IMR-90 (cell line): ENCODE measurements around the gene ACTN2. TPM values are rescaled to one million over a fixed set of nuclear protein-coding genes. Genes with fewer than 3 reads are reported as not detected.

Experiments used
- ATAC-seq: fragments of 200-7000 bp; cut with Tn5 transposase; 2 replicates; pipeline ENCODE4 v1.9.1; 2020; ENCODE audit warnings: low read depth, mild to moderate bottlenecking, moderate library complexity
- BruUV-seq: library from RNA; stranded (reverse); fragments of 400-500 nt; replicated peaks from 2 replicates; lab custom pipeline; 2021; lab: Mats Ljungman, UMichigan
- CTCF ChIA-PET: fragments of 300-600 bp; formaldehyde crosslinking; extraction: SDS; loops from one replicate; lab custom pipeline; 2021; ENCODE audit warnings: antibody characterized with exemption; lab: Yijun Ruan, JAX
- POLR2A ChIA-PET: fragments of 300-600 bp; sonication (Branson Sonifier 250); formaldehyde crosslinking; loops from one replicate; lab custom pipeline; 2022; ENCODE audit warnings: antibody characterized with exemption; ENCODE audit not compliant: unreplicated experiment; lab: Charles Lee
- DNase-seq: peaks from one replicate; pipeline ENCODE4 v3.0.0; 2013
- H2AFZ ChIP-seq: replicated peaks from 2 replicates; pipeline ENCODE3; 2013; ENCODE audit warnings: low read length, mild to moderate bottlenecking; ENCODE audit not compliant: poor library complexity
- H2AK5ac ChIP-seq: 2 replicates; pipeline ENCODE4 v1.6.1; 2013; ENCODE audit warnings: low read depth, low read length, inconsistent platforms
- H2AK9ac ChIP-seq: replicated peaks from 2 replicates; pipeline ENCODE3; 2013; ENCODE audit warnings: mild to moderate bottlenecking, low read depth, low read length, moderate library complexity; ENCODE audit not compliant: poor library complexity
- H2BK120ac ChIP-seq: 2 replicates; pipeline ENCODE4 v1.6.1; 2013; ENCODE audit warnings: low read depth, low read length, inconsistent platforms
- H2BK15ac ChIP-seq: 3 replicates; pipeline ENCODE4 v1.6.1; 2013; ENCODE audit warnings: low read depth, low read length, inconsistent platforms
- H2BK20ac ChIP-seq: 2 replicates; pipeline ENCODE4 v1.6.1; 2013; ENCODE audit warnings: low read depth, mild to moderate bottlenecking, inconsistent platforms, low read length, moderate library complexity
- H2BK5ac ChIP-seq: 2 replicates; pipeline ENCODE4 v1.6.1; 2013; ENCODE audit warnings: mild to moderate bottlenecking, low read depth, low read length, inconsistent platforms; ENCODE audit not compliant: poor library complexity, severe bottlenecking
- H3K14ac ChIP-seq: replicated peaks from 2 replicates; pipeline ENCODE4 v1.6.1; 2013; ENCODE audit warnings: low read depth, low read length, inconsistent platforms
- H3K18ac ChIP-seq: 2 replicates; pipeline ENCODE4 v1.6.1; 2013; ENCODE audit warnings: low read depth, low read length, control low read depth
- H3K23ac ChIP-seq: 2 replicates; pipeline ENCODE4 v1.6.1; 2013; ENCODE audit warnings: low read depth, low read length, inconsistent platforms
- H3K27ac ChIP-seq: 2 replicates; pipeline ENCODE4 v1.5.1; 2013; ENCODE audit warnings: mild to moderate bottlenecking, control low read depth, low read length; ENCODE audit not compliant: insufficient read depth
- H3K27me3 ChIP-seq: 2 replicates; pipeline ENCODE4 v1.6.1; 2013; ENCODE audit warnings: low read length; ENCODE audit not compliant: control insufficient read depth, insufficient read depth
- H3K36me3 ChIP-seq: 2 replicates; pipeline ENCODE4 v1.6.1; 2013; ENCODE audit warnings: low read length, mixed read lengths; ENCODE audit not compliant: control insufficient read depth, insufficient read depth
- H3K4ac ChIP-seq: 2 replicates; pipeline ENCODE4 v1.6.1; 2013; ENCODE audit warnings: low read depth, low read length, inconsistent platforms
- H3K4me1 ChIP-seq: 2 replicates; pipeline ENCODE4 v1.6.1; 2013; ENCODE audit warnings: low read length, mixed read lengths; ENCODE audit not compliant: control insufficient read depth, insufficient read depth
- H3K4me2 ChIP-seq: 2 replicates; pipeline ENCODE4 v1.6.1; 2013; ENCODE audit warnings: low read depth, mild to moderate bottlenecking, control low read depth, low read length, moderate library complexity
- H3K4me3 ChIP-seq: 2 replicates; pipeline ENCODE4 v1.5.1; 2013; ENCODE audit warnings: low read depth, mild to moderate bottlenecking, control low read depth, low read length, moderate library complexity; ENCODE audit not compliant: insufficient read depth
- H3K56ac ChIP-seq: 2 replicates; pipeline ENCODE4 v1.6.1; 2013; ENCODE audit warnings: low read length, inconsistent platforms; ENCODE audit not compliant: insufficient read depth; ENCODE audit errors: extremely low read depth
- H3K79me1 ChIP-seq, 2 experiments: 2 replicates each; pipeline ENCODE4 v1.6.1; 2013; ENCODE audit warnings: low read length in 2 of 2, inconsistent platforms in 1 of 2, low read depth in 1 of 2
- H3K9ac ChIP-seq: 2 replicates; pipeline ENCODE4 v1.6.1; 2013; ENCODE audit warnings: low read depth, low read length, control low read depth
- H3K9me1 ChIP-seq: 2 replicates; pipeline ENCODE4 v1.6.1; 2013; ENCODE audit warnings: low read length, inconsistent platforms; ENCODE audit not compliant: insufficient read depth
- H3K9me3 ChIP-seq: 2 replicates; pipeline ENCODE4 v1.6.1; 2013; ENCODE audit warnings: low read length; ENCODE audit not compliant: control insufficient read depth, insufficient read depth
- H4K20me1 ChIP-seq: 2 replicates; pipeline ENCODE4 v1.6.1; 2013; ENCODE audit warnings: low read length, inconsistent platforms; ENCODE audit not compliant: insufficient read depth
- H4K5ac ChIP-seq: 2 replicates; pipeline ENCODE4 v1.6.1; 2013; ENCODE audit warnings: mild to moderate bottlenecking, low read depth, low read length, control low read depth
- H4K8ac ChIP-seq, 2 experiments: 2 replicates each; pipeline ENCODE4 v1.6.1; 2013; ENCODE audit warnings: low read depth in 2 of 2, low read length in 2 of 2, control low read depth in 1 of 2, inconsistent platforms in 1 of 2
- H4K91ac ChIP-seq: 2 replicates; pipeline ENCODE4 v1.6.1; 2013; ENCODE audit warnings: low read depth, low read length, inconsistent platforms; ENCODE audit not compliant: insufficient read depth
- BHLHE40 ChIP-seq: fragments of 150-350 bp; IDR thresholded peaks from 2 replicates; pipeline ENCODE4 v1.6.1; 2016; ENCODE audit warnings: mild to moderate bottlenecking, low read depth, low read length
- CEBPB ChIP-seq: IDR thresholded peaks from 2 replicates; pipeline ENCODE4 v1.6.1; 2012; ENCODE audit warnings: low read depth, low read length, improper control_type of control experiment
- CHD1 ChIP-seq: IDR thresholded peaks from 2 replicates; pipeline ENCODE4 v1.6.1; 2012; ENCODE audit warnings: low read depth, low read length, improper control_type of control experiment
- FOS ChIP-seq: fragments of 150-350 bp; IDR thresholded peaks from 2 replicates; pipeline ENCODE4 v1.6.1; 2016; ENCODE audit warnings: low read depth, low read length
- MAFK ChIP-seq: IDR thresholded peaks from 2 replicates; pipeline ENCODE4 v1.6.1; 2012; ENCODE audit warnings: low read depth, low read length, improper control_type of control experiment
- MAZ ChIP-seq: IDR thresholded peaks from 2 replicates; pipeline ENCODE4 v1.6.1; 2012; ENCODE audit warnings: low read depth, mild to moderate bottlenecking, low read length, improper control_type of control experiment, moderate library complexity, borderline replicate concordance
- MXI1 ChIP-seq: IDR thresholded peaks from 2 replicates; pipeline ENCODE4 v1.6.1; 2012; ENCODE audit warnings: low read depth, mild to moderate bottlenecking, low read length, moderate library complexity, borderline replicate concordance
- NFE2L2 ChIP-seq: fragments of 150-350 bp; IDR thresholded peaks from 2 replicates; pipeline ENCODE4 v1.6.1; 2016; ENCODE audit warnings: low read depth, mild to moderate bottlenecking, low read length
- RAD21 ChIP-seq: IDR thresholded peaks from 2 replicates; pipeline ENCODE4 v1.6.1; 2012; ENCODE audit warnings: low read length, improper control_type of control experiment
- RCOR1 ChIP-seq: IDR thresholded peaks from 2 replicates; pipeline ENCODE4 v1.6.1; 2012; ENCODE audit warnings: mild to moderate bottlenecking, low read length, improper control_type of control experiment; ENCODE audit not compliant: insufficient replicate concordance
- RFX5 ChIP-seq: IDR thresholded peaks from 2 replicates; pipeline ENCODE4 v1.8.0; 2012; ENCODE audit warnings: low read depth, mild to moderate bottlenecking, low read length, moderate library complexity
- SMC3 ChIP-seq: fragments of 150-350 bp; IDR thresholded peaks from 2 replicates; pipeline ENCODE4 v1.6.1; 2016; ENCODE audit warnings: low read depth, mild to moderate bottlenecking, antibody characterized with exemption, low read length, moderate library complexity
- WGBS, 2 experiments: methylation state at CpG; one replicate each; pipeline versions ENCODE4 v1.1.5 to v1.1.7; 2013; ENCODE audit warnings: missing lambda C conversion rate in 2 of 2; ENCODE audit not compliant: insufficient read length in 1 of 2; ENCODE audit errors: extremely low coverage in 2 of 2; 5-methylcytosine and 5-hydroxymethylcytosine counted together
- dilution Hi-C: fragments of 300-500 bp; cut with HindIII; formaldehyde crosslinking; loops from one replicate; pipeline ENCODE4 v1.14.3; 2018; ENCODE audit warnings: low sequenced_read_pairs; ENCODE audit not compliant: unreplicated experiment
- in situ Hi-C: fragments of 300-500 bp; cut with MboI; formaldehyde crosslinking; loops from 3 replicates; pipeline ENCODE4 v1.14.3; 2019; ENCODE audit warnings: low sequenced_read_pairs, inconsistent platforms, mixed read lengths
- intact Hi-C: fragments of 100-400 bp; cut with micrococcal nuclease; formaldehyde crosslinking; loops from 2 replicates; pipeline ENCODE4 v1.10.0; 2022
- polyA plus RNA-seq, 3 experiments: library from polyadenylated mRNA; depleted of rRNA; stranded (reverse); fragments of >200 nt; gene quantifications; 2 replicates each; pipeline ENCODE4 v1.2.3, GENCODE V29; 2012; ENCODE audit warnings: low replicate concordance in 1 of 3
- total RNA-seq: library from RNA; depleted of rRNA; stranded (reverse); fragments of >200 nt; gene quantifications from 2 replicates; pipeline ENCODE4 v1.2.3, GENCODE V29; 2012
- TF ChIP-seq, protein P1 (sequence below): fragments of 150-350 bp; IDR thresholded peaks from 2 replicates; pipeline ENCODE4 v1.6.1; 2016; ENCODE audit warnings: low read depth, mild to moderate bottlenecking, low read length, moderate library complexity, borderline replicate concordance
- TF ChIP-seq, protein P2 (sequence below): fragments of 150-350 bp; IDR thresholded peaks from 2 replicates; pipeline ENCODE4 v1.6.1; 2017; ENCODE audit warnings: mild to moderate bottlenecking, antibody characterized with exemption, low read length, low read depth
- TF ChIP-seq, protein P3 (sequence below): conservative IDR thresholded peaks from 2 replicates; pipeline ENCODE4 v1.5.1; 2012; ENCODE audit warnings: mild to moderate bottlenecking, low read depth, low read length, improper control_type of control experiment

ACTN2 gene
- total and polyA plus RNA-seq, 2 of the 4 experiments (the other 2 are of a cell fraction), result under 0.01 TPM; not detected in 1

DNA sequence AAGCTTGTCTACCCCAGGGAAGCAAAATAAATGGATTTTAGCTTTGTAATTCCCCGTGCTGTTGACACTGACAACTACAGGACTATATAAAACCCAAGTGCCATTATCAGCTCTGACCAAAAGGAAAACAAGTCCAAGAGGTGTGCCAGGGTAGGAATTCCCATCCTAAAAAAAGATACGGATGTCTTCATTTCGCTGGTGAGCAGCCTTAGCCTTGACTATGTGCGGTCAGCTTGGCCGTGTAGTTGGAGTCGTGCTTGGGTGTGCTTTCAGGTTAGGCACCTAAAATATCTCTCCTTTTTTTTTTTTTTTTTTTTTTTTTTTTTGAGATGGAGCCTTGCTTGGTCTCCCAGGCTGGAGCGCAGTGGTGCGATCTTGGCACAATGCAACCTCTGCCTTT is 28.9 kb upstream of the ACTN2 start:
- POLR2A ChIA-PET, result no interaction called here
- in situ Hi-C loops, result no loop called here
- WGBS, 2 experiments, result no CpG with 5 or more reads among the region's 8 CpGs

More for the DNA sequence above, 28.9 kb upstream of the ACTN2 start:
- H2AK5ac ChIP-seq, result no peak overlapping the region
- H2BK5ac ChIP-seq, result no peak overlapping the region
- H3K9ac ChIP-seq, result no peak overlapping the region
- no peak overlapping the region for H2AFZ ChIP-seq
- no peak overlapping the region for H3K56ac ChIP-seq
- DNase-seq (no peak), ATAC-seq (no peak)
- CTCF ChIA-PET, result no interaction called here
- 0 out of 2 replicates have a peak, but pooled peaks cover 3% of the 10 kb centered on the region for H3K9me3 ChIP-seq
- H3K14ac ChIP-seq, result no peak overlapping the region
- H3K9me1 ChIP-seq, result no peaks in the 10 kb centered on the region
- no peaks in the 10 kb centered on the region for H4K20me1 ChIP-seq
- no peak overlapping the region for H4K5ac ChIP-seq
- no peak for TF ChIP-seq RAD21
- no peak for TF ChIP-seq FOS
- TF ChIP-seq SMC3, result no peak
- TF ChIP-seq, protein P1, sequence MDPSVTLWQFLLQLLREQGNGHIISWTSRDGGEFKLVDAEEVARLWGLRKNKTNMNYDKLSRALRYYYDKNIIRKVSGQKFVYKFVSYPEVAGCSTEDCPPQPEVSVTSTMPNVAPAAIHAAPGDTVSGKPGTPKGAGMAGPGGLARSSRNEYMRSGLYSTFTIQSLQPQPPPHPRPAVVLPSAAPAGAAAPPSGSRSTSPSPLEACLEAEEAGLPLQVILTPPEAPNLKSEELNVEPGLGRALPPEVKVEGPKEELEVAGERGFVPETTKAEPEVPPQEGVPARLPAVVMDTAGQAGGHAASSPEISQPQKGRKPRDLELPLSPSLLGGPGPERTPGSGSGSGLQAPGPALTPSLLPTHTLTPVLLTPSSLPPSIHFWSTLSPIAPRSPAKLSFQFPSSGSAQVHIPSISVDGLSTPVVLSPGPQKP, result no peak
- no peak for TF ChIP-seq RCOR1
- TF ChIP-seq, protein P2, sequence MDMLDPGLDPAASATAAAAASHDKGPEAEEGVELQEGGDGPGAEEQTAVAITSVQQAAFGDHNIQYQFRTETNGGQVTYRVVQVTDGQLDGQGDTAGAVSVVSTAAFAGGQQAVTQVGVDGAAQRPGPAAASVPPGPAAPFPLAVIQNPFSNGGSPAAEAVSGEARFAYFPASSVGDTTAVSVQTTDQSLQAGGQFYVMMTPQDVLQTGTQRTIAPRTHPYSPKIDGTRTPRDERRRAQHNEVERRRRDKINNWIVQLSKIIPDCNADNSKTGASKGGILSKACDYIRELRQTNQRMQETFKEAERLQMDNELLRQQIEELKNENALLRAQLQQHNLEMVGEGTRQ, result no peak
- TF ChIP-seq, protein P3, sequence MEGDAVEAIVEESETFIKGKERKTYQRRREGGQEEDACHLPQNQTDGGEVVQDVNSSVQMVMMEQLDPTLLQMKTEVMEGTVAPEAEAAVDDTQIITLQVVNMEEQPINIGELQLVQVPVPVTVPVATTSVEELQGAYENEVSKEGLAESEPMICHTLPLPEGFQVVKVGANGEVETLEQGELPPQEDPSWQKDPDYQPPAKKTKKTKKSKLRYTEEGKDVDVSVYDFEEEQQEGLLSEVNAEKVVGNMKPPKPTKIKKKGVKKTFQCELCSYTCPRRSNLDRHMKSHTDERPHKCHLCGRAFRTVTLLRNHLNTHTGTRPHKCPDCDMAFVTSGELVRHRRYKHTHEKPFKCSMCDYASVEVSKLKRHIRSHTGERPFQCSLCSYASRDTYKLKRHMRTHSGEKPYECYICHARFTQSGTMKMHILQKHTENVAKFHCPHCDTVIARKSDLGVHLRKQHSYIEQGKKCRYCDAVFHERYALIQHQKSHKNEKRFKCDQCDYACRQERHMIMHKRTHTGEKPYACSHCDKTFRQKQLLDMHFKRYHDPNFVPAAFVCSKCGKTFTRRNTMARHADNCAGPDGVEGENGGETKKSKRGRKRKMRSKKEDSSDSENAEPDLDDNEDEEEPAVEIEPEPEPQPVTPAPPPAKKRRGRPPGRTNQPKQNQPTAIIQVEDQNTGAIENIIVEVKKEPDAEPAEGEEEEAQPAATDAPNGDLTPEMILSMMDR, result no peak
- TF ChIP-seq MAZ, result no peak
- TF ChIP-seq MXI1, result no peak
- no peak for TF ChIP-seq CEBPB
- no peak for TF ChIP-seq RFX5
- TF ChIP-seq BHLHE40, result no peak
- no peak for TF ChIP-seq NFE2L2
- TF ChIP-seq CHD1, result no peak
- TF ChIP-seq MAFK, result no peak
- no peak overlapping the region for H3K4me3 ChIP-seq
- no peak overlapping the region for H2BK120ac ChIP-seq
- H3K4me1 ChIP-seq, result no peaks in the 10 kb centered on the region
- H3K79me1 ChIP-seq, result no peaks in the 10 kb centered on the region
- no peak overlapping the region for H4K8ac ChIP-seq
- no peak overlapping the region for H3K23ac ChIP-seq
- intact Hi-C loops (no loop called here), dilution Hi-C loops (no loop called here)
- BruUV-seq, result no TSS peak
- H3K27me3 ChIP-seq, result no peaks in the 10 kb centered on the region
- H2BK15ac ChIP-seq, result no peak overlapping the region
- no peak overlapping the region for H3K18ac ChIP-seq
- no peak overlapping the region for H2AK9ac ChIP-seq
- H3K4me2 ChIP-seq, result no peak overlapping the region
- H3K27ac ChIP-seq, result no peak overlapping the region
- H3K36me3 ChIP-seq, result no peaks in the 10 kb centered on the region
- no peak overlapping the region for H2BK20ac ChIP-seq
- no peak overlapping the region for H4K91ac ChIP-seq
- no peak overlapping the region for H3K4ac ChIP-seq
